Measurements from ENCODE around the gene SOWAHA. TPM values are rescaled to one million over a fixed set of nuclear protein-coding genes. Genes with fewer than 3 reads are reported as not detected.

The SOWAHA gene
- total RNA-seq, 1 donor from 2014 or later: 0.06 TPM

- no peak for DNase-seq (ENCODE audit: low read depth)
- TF ChIP-seq CTCF (conservative IDR thresholded peaks at IDR 0.05; ENCODE audit: low read depth, low read length): no peak
- H3K4me3 ChIP-seq (ENCODE audit: low read depth, low read length): no peak overlapping the region
Observed at GRCh38 chr5:132785365-132785764, 27.7 kb upstream of the SOWAHA start.

GRCh38 chr5:132785864-132786263 is 27.2 kb upstream of the SOWAHA start:
- no peak overlapping the region for H3K4me3 ChIP-seq (ENCODE audit: low read depth, low read length)
- no peak for DNase-seq (ENCODE audit: low read depth)
- no peak for TF ChIP-seq CTCF (conservative IDR thresholded peaks at IDR 0.05; ENCODE audit: low read depth, low read length)

- no peak overlapping the region for H3K4me3 ChIP-seq (ENCODE audit: low read depth, low read length)
- no peak for TF ChIP-seq CTCF (conservative IDR thresholded peaks at IDR 0.05; ENCODE audit: low read depth, low read length)
- no peak for DNase-seq (ENCODE audit: low read depth)
Observed at GRCh38 chr5:132787076-132787475, 26.0 kb upstream of the SOWAHA start.

GRCh38 chr5:132788508-132788907 is 24.6 kb upstream of the SOWAHA start:
- no peak for DNase-seq (ENCODE audit: low read depth)
- H3K4me3 ChIP-seq (ENCODE audit: low read depth, low read length): no peak overlapping the region

GRCh38 chr5:132788990-132789886 is 23.9 kb upstream of the SOWAHA start:
- no peak for TF ChIP-seq CTCF (conservative IDR thresholded peaks at IDR 0.05; ENCODE audit: low read depth, low read length)
- no peak overlapping the region for H3K4me3 ChIP-seq (ENCODE audit: low read depth, low read length)
- DNase-seq (ENCODE audit: low read depth): no peak

More at GRCh38 chr5:132788508-132788907, 24.6 kb upstream of the SOWAHA start:
- no peak for TF ChIP-seq CTCF (conservative IDR thresholded peaks at IDR 0.05; ENCODE audit: low read depth, low read length)

GRCh38 chr5:132790201-132790865 is 22.8 kb upstream of the SOWAHA start:
- no peak for DNase-seq (ENCODE audit: low read depth)
- no peak overlapping the region for H3K4me3 ChIP-seq (ENCODE audit: low read depth, low read length)
- TF ChIP-seq CTCF (conservative IDR thresholded peaks at IDR 0.05; ENCODE audit: low read depth, low read length): no peak
